Endodermal cell (in vitro differentiated cells): ENCODE results near the gene GAGE12D. TPM values are rescaled to one million over a fixed set of nuclear protein-coding genes. Genes with fewer than 3 reads are reported as not detected.
"Not testable (repeated sequence)": the region's sequence is repeated elsewhere in the genome, so short reads cannot be mapped to it uniquely, and the experiment has no call there.

Experiments used
- DNase-seq: peaks from one replicate; pipeline ENCODE4 v3.0.0-alpha.2; 2017
- H3K27ac ChIP-seq: 2 replicates; pipeline ENCODE4 v1.5.1; 2013; ENCODE audit warnings: mild to moderate bottlenecking, low read depth, low read length, moderate library complexity
- H3K27me3 ChIP-seq: 2 replicates; pipeline ENCODE4 v1.6.1; 2013; ENCODE audit warnings: mild to moderate bottlenecking, low read length, moderate library complexity; ENCODE audit not compliant: insufficient read depth, control insufficient read depth, poor library complexity, severe bottlenecking
- H3K36me3 ChIP-seq: 2 replicates; pipeline ENCODE4 v1.7.0; 2013; ENCODE audit warnings: mild to moderate bottlenecking, low read length, moderate library complexity; ENCODE audit not compliant: control insufficient read depth, insufficient read depth
- H3K4me1 ChIP-seq: one replicate; pipeline ENCODE4 v1.7.0; 2013; ENCODE audit warnings: low read length; ENCODE audit not compliant: control insufficient read depth, insufficient read depth
- H3K4me3 ChIP-seq: 2 replicates; pipeline ENCODE4 v1.5.1; 2013; ENCODE audit warnings: mild to moderate bottlenecking, low read length, moderate library complexity
- H3K9ac ChIP-seq: 2 replicates; pipeline ENCODE4 v1.6.1; 2013; ENCODE audit warnings: mild to moderate bottlenecking, low read length, moderate library complexity; ENCODE audit not compliant: poor library complexity, severe bottlenecking; ENCODE audit errors: extremely low read depth
- H3K9me3 ChIP-seq: 2 replicates; pipeline ENCODE4 v1.6.1; 2013; ENCODE audit warnings: mild to moderate bottlenecking, low read length, moderate library complexity; ENCODE audit not compliant: control insufficient read depth
- H3K27ac Mint-ChIP-seq: 2 replicates; pipeline ENCODE4 v1.8.0; 2020; ENCODE audit warnings: mixed read lengths
- H3K27me3 Mint-ChIP-seq: 2 replicates; pipeline ENCODE4 v1.8.0; 2021; ENCODE audit warnings: mild to moderate bottlenecking, mixed read lengths; ENCODE audit not compliant: insufficient read depth
- H3K36me3 Mint-ChIP-seq: 2 replicates; pipeline ENCODE4 v1.8.0; 2020; ENCODE audit warnings: low read depth, mixed read lengths
- H3K4me1 Mint-ChIP-seq: 2 replicates; pipeline ENCODE4 v1.8.0; 2020; ENCODE audit warnings: mixed read lengths
- H3K4me3 Mint-ChIP-seq: 2 replicates; pipeline ENCODE4 v1.8.0; 2020; ENCODE audit warnings: mild to moderate bottlenecking, moderate library complexity, mixed read lengths
- H3K9me3 Mint-ChIP-seq: 2 replicates; pipeline ENCODE4 v1.8.0; 2020; ENCODE audit warnings: mild to moderate bottlenecking, mixed read lengths
- WGBS, 2 experiments: methylation state at CpG; one replicate each; pipeline versions ENCODE4 v1.1.5 to v1.1.7; 2013; ENCODE audit warnings: missing lambda C conversion rate in 2 of 2, mixed read lengths in 1 of 2; ENCODE audit not compliant: insufficient coverage in 1 of 2, insufficient read length in 1 of 2; 5-methylcytosine and 5-hydroxymethylcytosine counted together
- total RNA-seq, 2 donors: library from RNA; stranded (reverse); fragmentation: NEBNext Ultra II Directional in 1 of 2; extraction: Animal tissue kit (Norgen Biotek cat#: 25700) in 1 of 2; gene quantifications; 2 replicates in 1 of 2; 3 replicates in 1 of 2; pipeline ENCODE4 v1.2.1, GENCODE V29; 2021

Gene GAGE12D
- total RNA-seq, 2 donors from 2014 or later: not detected

DNA sequence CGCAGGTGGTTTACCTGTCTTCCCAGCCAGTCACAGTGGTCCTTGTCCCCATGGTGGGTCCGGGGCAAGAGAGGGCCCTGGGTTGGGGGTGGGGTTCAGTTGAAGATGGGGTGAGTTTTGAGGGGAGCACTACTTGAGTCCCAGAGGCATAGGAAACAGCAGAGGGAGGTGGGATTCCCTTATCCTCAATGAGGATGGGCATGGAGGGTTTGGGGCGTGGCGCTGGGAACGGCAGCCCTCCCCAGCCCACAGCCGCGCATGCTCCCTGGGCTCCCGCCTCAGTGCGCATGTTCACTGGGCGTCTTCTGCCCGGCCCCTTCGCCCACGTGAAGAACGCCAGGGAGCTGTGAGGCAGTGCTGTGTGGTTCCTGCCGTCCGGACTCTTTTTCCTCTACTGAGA is 38.1 kb downstream of the GAGE12D start, which contains the start of gene GAGE12H:
Gene GAGE12H (plus strand): TSS at position 301 of the 400 bp plus-strand sequence. CDS start 1,155 bp downstream, outside the sequence.
- not testable (repeated sequence) for H3K27me3 ChIP-seq
- WGBS, 2 experiments: no CpG with 5 or more reads among the region's 16 CpGs

DNA sequence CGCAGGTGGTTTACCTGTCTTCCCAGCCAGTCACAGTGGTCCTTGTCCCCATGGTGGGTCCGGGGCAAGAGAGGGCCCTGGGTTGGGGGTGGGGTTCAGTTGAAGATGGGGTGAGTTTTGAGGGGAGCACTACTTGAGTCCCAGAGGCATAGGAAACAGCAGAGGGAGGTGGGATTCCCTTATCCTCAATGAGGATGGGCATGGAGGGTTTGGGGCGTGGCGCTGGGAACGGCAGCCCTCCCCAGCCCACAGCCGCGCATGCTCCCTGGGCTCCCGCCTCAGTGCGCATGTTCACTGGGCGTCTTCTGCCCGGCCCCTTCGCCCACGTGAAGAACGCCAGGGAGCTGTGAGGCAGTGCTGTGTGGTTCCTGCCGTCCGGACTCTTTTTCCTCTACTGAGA is 47.7 kb downstream of the GAGE12D start, which contains the start of gene GAGE2A:
Gene GAGE2A (plus strand): TSS at position 301 of the 400 bp plus-strand sequence. CDS start 1,155 bp downstream, outside the sequence.
- not testable (repeated sequence) for H3K4me1 Mint-ChIP-seq, H3K4me3 Mint-ChIP-seq, H3K9me3 Mint-ChIP-seq, H3K27ac Mint-ChIP-seq, H3K9ac ChIP-seq, DNase-seq, H3K4me3 ChIP-seq, H3K4me1 ChIP-seq, H3K36me3 ChIP-seq, H3K27ac ChIP-seq, H3K36me3 Mint-ChIP-seq, H3K9me3 ChIP-seq, H3K27me3 Mint-ChIP-seq, H3K27me3 ChIP-seq
- no CpG with 5 or more reads among the region's 16 CpGs for WGBS, 2 experiments

More for the DNA sequence above, 38.1 kb downstream of the GAGE12D start, which contains the start of gene GAGE12H:
- H3K36me3 Mint-ChIP-seq, H3K27ac ChIP-seq, H3K9me3 ChIP-seq, H3K4me3 Mint-ChIP-seq, H3K9ac ChIP-seq, H3K36me3 ChIP-seq, H3K27ac Mint-ChIP-seq, H3K4me1 Mint-ChIP-seq, H3K4me3 ChIP-seq, H3K27me3 Mint-ChIP-seq, H3K9me3 Mint-ChIP-seq, H3K4me1 ChIP-seq, DNase-seq: not testable (repeated sequence)

DNA sequence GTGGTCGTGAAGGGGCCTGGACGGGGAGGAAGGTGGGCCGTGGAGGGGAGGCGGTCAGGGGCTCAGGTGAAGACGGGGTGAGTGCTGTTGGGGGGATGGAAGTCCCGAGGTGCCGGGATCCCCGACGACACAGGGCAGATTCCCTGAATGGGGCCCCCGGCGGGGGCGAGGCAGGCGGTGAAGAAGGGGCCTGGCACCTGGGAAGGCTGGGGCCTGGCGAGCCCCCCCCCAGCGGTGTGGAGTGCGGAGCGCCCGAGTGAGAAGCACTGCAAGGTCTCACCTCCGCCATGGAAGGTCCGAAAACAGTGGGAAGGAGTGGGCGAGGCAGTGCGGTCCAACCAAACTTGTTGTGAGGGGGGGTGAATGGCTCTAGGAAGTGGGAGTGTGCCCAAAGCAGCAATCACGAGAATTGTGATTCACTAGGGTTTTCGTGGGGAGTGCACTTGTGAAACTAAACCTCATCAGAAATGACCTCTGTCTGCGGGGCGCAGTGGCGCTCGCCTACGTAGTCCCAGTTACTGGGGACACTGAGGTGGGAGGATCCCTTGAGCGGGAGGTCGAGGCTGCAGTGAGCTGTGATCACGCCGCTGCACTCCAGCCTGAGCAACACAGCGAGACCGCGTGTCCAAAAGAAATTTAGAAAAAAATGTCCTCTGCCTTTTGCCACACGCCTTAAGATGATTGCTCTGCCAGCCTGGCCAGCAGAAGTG is 48.4 kb downstream of the GAGE12D start:
- H3K27me3 Mint-ChIP-seq, H3K27me3 ChIP-seq, H3K4me3 Mint-ChIP-seq, H3K4me1 Mint-ChIP-seq, H3K4me3 ChIP-seq, H3K9ac ChIP-seq, DNase-seq, H3K9me3 ChIP-seq, H3K36me3 ChIP-seq, H3K36me3 Mint-ChIP-seq, H3K27ac Mint-ChIP-seq, H3K4me1 ChIP-seq, H3K27ac ChIP-seq, H3K9me3 Mint-ChIP-seq: not testable (repeated sequence)
- 96 to 100% methylated on average over 2 to 17 of the region's 37 CpGs for WGBS, 2 experiments

DNA sequence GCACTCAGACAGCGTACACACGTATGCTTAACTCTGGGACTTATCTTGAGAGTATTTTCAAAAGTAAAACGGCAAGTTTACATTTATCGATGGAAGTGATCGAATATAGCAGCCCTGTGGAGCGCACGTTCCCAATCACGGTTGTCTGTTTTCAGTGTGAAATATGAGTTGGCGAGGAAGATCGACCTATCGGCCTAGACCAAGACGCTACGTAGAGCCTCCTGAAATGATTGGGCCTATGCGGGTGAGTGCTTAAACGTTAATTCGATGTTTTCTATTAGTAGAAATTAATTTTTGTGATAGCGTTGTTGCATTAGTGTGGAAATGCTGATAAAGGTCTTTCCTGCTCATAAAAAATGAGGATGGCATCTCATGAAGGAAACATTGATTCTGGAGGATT is 49.0 kb downstream of the GAGE12D start:
- not testable (repeated sequence) for H3K27ac ChIP-seq, H3K27ac Mint-ChIP-seq, H3K4me1 ChIP-seq, H3K27me3 ChIP-seq, H3K36me3 Mint-ChIP-seq, H3K36me3 ChIP-seq, DNase-seq, H3K4me1 Mint-ChIP-seq, H3K9ac ChIP-seq, H3K9me3 Mint-ChIP-seq, H3K9me3 ChIP-seq, H3K4me3 ChIP-seq, H3K4me3 Mint-ChIP-seq, H3K27me3 Mint-ChIP-seq
- WGBS, 2 experiments: 98% methylated on average over 12 of the region's 17 CpGs; no CpG with 5 or more reads in 1 of the 2 experiments

Other genes starting within 250 kb of the GAGE12D start
- gene GAGE10, start 238.1 kb upstream of the GAGE12D start, total RNA-seq: not detected
- not detected for gene GAGE12J, start 219.7 kb upstream of the GAGE12D start, total RNA-seq
- not detected for gene GAGE13, start 210.2 kb upstream of the GAGE12D start, total RNA-seq
- gene GAGE12C, start 9.6 kb upstream of the GAGE12D start, total RNA-seq: not detected
- gene GAGE12E, start 9.6 kb downstream of the GAGE12D start, total RNA-seq: not detected
- gene GAGE12F, start 19.1 kb downstream of the GAGE12D start, total RNA-seq: not detected
- gene GAGE12G, start 28.7 kb downstream of the GAGE12D start, total RNA-seq: not detected
- not detected for gene GAGE12H, start 38.2 kb downstream of the GAGE12D start, total RNA-seq
- gene GAGE2A, start 47.8 kb downstream of the GAGE12D start, total RNA-seq: not detected
- gene GAGE1, start 57.3 kb downstream of the GAGE12D start, total RNA-seq: not detected
- gene PAGE1, start 154.3 kb downstream of the GAGE12D start, total RNA-seq: not detected